Activated T-helper 1 cell treated with anti-CD3 and anti-CD28 coated beads, Interleukin-2, amount 50 U/mL, for 16 hours (primary cell): Measurements from ENCODE around the gene SLC35A4.
A peak's percentile ranks its signal among the peaks of the same experiment; 100 is the strongest.

ENCODE experiments used
- DNase-seq, 2 donors: peaks; one replicate each; pipeline ENCODE4 v3.0.0-alpha.2; 2020; ENCODE audit warnings: low read depth in 1 of 2, low spot score in 1 of 2

SLC35A4 gene

GRCh38 chr5:140564196-140565023, at the start of gene SLC35A4, which contains the start of gene APBB3:
Gene SLC35A4, plus strand, starts transcription at chr5:140564828. Its CDS starts 2,342 bp downstream, at chr5:140567170.
Gene APBB3, minus strand, starts transcription at chr5:140564598. Its CDS starts 353 bp downstream, at chr5:140564245.
- peak; percentile 90 to 95 for DNase-seq

GRCh38 chr5:140524003-140524402, 40.6 kb upstream of the SLC35A4 start:
- DNase-seq: no peak

GRCh38 chr5:140540227-140540626, 24.4 kb upstream of the SLC35A4 start:
- DNase-seq: no peak

- DNase-seq: no peak
Observed at GRCh38 chr5:140542972-140543371, 21.7 kb upstream of the SLC35A4 start.

GRCh38 chr5:140544986-140545385, 19.6 kb upstream of the SLC35A4 start:
- DNase-seq: no peak

- DNase-seq: no peak
Observed at GRCh38 chr5:140545606-140546005, 19.0 kb upstream of the SLC35A4 start.

- DNase-seq: no peak
Observed at GRCh38 chr5:140546851-140547507, 17.6 kb upstream of the SLC35A4 start.

- DNase-seq: peak; percentile 75 to 78
Observed at GRCh38 chr5:140547508-140548299, 16.9 kb upstream of the SLC35A4 start, which contains the start of gene EIF4EBP3. Gene EIF4EBP3, plus strand, starts transcription at chr5:140547662. Its CDS starts 76 bp downstream, at chr5:140547738.

- DNase-seq: no peak
Observed at GRCh38 chr5:140548300-140548688, 16.3 kb upstream of the SLC35A4 start.

- no peak for DNase-seq
Observed at GRCh38 chr5:140548791-140549190, 15.8 kb upstream of the SLC35A4 start.

- no peak for DNase-seq
Observed at GRCh38 chr5:140549237-140550144, 15.1 kb upstream of the SLC35A4 start.

GRCh38 chr5:140550147-140551079, 14.2 kb upstream of the SLC35A4 start:
- DNase-seq: no peak

- no peak for DNase-seq
Observed at GRCh38 chr5:140551872-140552271, 12.8 kb upstream of the SLC35A4 start.

- DNase-seq: no peak
Observed at GRCh38 chr5:140553657-140554056, 11.0 kb upstream of the SLC35A4 start.

- DNase-seq: no peak
Observed at GRCh38 chr5:140554454-140554853, 10.2 kb upstream of the SLC35A4 start.

- DNase-seq: no peak
Observed at GRCh38 chr5:140555747-140556312, 8.8 kb upstream of the SLC35A4 start.

GRCh38 chr5:140556438-140556837, 8.2 kb upstream of the SLC35A4 start:
- DNase-seq: no peak

- DNase-seq: peak; percentile 56 to 79
Observed at GRCh38 chr5:140557136-140557805, 7.4 kb upstream of the SLC35A4 start, which contains the start of gene SRA1. Gene SRA1, minus strand, starts transcription at chr5:140557473. Its CDS starts 21 bp downstream, at chr5:140557452.
